Progenitor cell of endocrine pancreas (in vitro differentiated cells): ENCODE results near the gene ST7. TPM values are rescaled to one million over a fixed set of nuclear protein-coding genes. Genes with fewer than 3 reads are reported as not detected.

Experiments
- DNase-seq: peaks from one replicate; pipeline ENCODE4 v3.0.0; 2021; ENCODE audit warnings: low spot score; ENCODE audit not compliant: unreplicated experiment
- H3K27ac Mint-ChIP-seq: 2 replicates; pipeline ENCODE4 v1.8.0; 2021; ENCODE audit warnings: mild to moderate bottlenecking, moderate library complexity, mixed read lengths
- H3K27me3 Mint-ChIP-seq: 2 replicates; pipeline ENCODE4 v1.8.0; 2021; ENCODE audit warnings: mixed read lengths
- H3K36me3 Mint-ChIP-seq: 2 replicates; pipeline ENCODE4 v1.8.0; 2022; ENCODE audit warnings: mixed read lengths; ENCODE audit not compliant: insufficient read depth
- H3K4me1 Mint-ChIP-seq: 2 replicates; pipeline ENCODE4 v1.8.0; 2021; ENCODE audit warnings: low read depth, mixed read lengths
- H3K4me3 Mint-ChIP-seq: 2 replicates; pipeline ENCODE4 v1.8.0; 2021; ENCODE audit warnings: low read depth, mild to moderate bottlenecking, moderate library complexity, mixed read lengths
- H3K9me3 Mint-ChIP-seq: 2 replicates; pipeline ENCODE4 v1.8.0; 2021; ENCODE audit warnings: low read depth, mixed read lengths
- CTCF ChIP-seq: fragments of 200-600 bp; sonication (generic); IDR thresholded peaks from one replicate; pipeline ENCODE4 v1.5.0; 2021; ENCODE audit warnings: antibody characterized with exemption, mild to moderate bottlenecking; ENCODE audit not compliant: unreplicated experiment
- total RNA-seq: library from RNA; stranded (reverse); gene quantifications from 2 replicates; pipeline ENCODE4 v1.2.1, GENCODE V29; 2021

The ST7 gene
- total RNA-seq, 1 donor from 2014 or later: 24.8 TPM

DNA sequence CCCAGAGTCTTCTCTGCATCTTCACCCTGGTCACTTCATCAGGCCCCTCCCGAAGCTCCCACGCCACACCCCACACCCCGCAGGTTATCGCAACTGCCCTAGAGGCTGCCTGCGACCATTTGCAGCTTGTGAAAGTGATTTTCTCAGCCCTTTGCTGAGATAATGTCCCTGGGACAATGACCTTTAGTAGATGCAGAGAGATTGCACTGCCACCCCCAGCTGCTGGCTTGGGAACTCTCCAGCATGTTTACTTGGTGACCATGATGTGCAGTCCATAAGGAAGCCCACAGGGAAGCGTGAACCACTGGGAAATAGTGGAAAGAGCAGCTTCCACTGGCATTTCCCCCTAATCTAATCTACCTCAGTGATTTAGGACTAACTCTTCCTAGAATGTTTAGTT lies 272.2 kb downstream of the ST7 start:
- H3K36me3 Mint-ChIP-seq: peaks cover 21% of the 10 kb centered on the region
- no peak overlapping the region for H3K27ac Mint-ChIP-seq
- no peak for DNase-seq
- H3K4me1 Mint-ChIP-seq: peaks cover 16% of the 10 kb centered on the region
- no peak for TF ChIP-seq CTCF
- H3K4me3 Mint-ChIP-seq: no peak overlapping the region
- H3K27me3 Mint-ChIP-seq: peaks cover 38% of the 10 kb centered on the region
- H3K9me3 Mint-ChIP-seq: no peaks in the 10 kb centered on the region

- no peak overlapping the region for H3K27ac Mint-ChIP-seq
These were observed 273.8 kb downstream of the ST7 start for GRCh38 chr7:117227091-117227490.

DNA sequence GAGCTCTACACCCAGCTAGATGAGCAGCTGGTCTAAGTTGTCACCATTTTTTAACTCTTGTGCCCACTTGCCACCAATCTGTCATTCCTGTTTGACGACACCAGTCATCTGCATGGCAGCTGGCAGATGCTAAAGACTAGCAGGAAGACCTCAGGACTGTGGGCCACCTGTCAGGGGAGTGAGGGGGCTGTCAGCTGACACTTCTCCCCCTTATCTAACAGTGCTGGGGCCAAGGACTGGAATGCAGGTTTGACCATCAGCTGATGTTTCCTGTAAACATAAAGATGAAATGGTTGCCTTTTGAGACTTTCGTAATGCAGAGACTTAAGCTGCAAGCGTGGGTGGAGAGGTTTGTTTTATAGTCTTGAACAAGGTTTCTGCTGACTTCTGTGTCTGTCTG lies 276.0 kb downstream of the ST7 start:
- Mint-ChIP-seq H3K4me3 (no peak overlapping the region), H3K27me3 (peaks cover 25% of the 10 kb centered on the region), H3K27ac (no peak overlapping the region), H3K4me1 (peaks cover 16% of the 10 kb centered on the region), H3K9me3 (peaks cover 6% of the 10 kb centered on the region), H3K36me3 (peaks cover 17% of the 10 kb centered on the region)
- no peak for TF ChIP-seq CTCF
- DNase-seq: no peak

More at GRCh38 chr7:117227091-117227490, 273.8 kb downstream of the ST7 start:
- Mint-ChIP-seq H3K36me3 (peaks cover 25% of the 10 kb centered on the region), H3K9me3 (peaks cover 4% of the 10 kb centered on the region), H3K4me3 (no peak overlapping the region), H3K4me1 (peaks cover 16% of the 10 kb centered on the region), H3K27me3 (peaks cover 38% of the 10 kb centered on the region)
- no peak for DNase-seq
- TF ChIP-seq CTCF: no peak

DNA sequence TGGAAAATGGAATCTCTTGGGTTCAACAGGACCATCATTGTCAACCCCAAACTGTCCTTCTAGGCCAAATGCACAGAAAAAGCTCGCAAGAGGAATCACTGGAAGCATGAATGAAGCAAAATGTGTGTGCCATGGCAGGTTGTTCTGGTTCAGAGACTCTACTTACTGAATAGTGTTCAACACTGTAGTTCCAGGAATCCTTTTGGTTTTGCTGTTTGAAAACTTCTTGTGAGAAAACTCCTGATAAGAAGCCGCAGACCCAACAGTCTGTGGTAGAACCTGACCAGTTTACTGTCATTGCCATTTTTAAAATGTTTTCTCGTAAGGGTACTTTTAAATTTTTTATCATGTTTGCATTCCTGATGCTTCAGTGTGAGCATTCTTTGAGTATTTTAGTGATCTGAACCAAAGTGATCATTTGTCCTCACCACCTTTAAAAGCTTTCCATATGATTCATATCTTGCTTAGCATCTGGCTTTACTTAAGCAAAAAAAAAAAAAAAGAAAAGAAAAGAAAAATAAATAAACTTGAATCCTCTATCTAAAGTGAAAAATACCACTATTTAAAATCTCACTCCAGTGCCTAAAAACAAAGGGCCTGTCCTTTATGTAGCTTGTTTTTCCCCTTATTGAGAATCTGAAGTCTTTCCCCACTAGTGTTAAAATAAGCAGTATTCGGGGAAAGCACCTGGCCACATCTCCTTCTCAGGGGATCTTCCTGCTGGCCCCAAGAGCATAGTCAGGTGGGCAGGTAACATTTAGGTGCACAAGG lies 277.2 kb downstream of the ST7 start:
- Mint-ChIP-seq H3K4me3 (no peak overlapping the region), H3K27me3 (peaks cover 20% of the 10 kb centered on the region), H3K9me3 (peaks cover 8% of the 10 kb centered on the region), H3K4me1 (peaks cover 12% of the 10 kb centered on the region), H3K27ac (no peak overlapping the region), H3K36me3 (peaks cover 16% of the 10 kb centered on the region)
- TF ChIP-seq CTCF: no peak
- no peak for DNase-seq

GRCh38 chr7:117231047-117231359 lies 277.7 kb downstream of the ST7 start:
- H3K27ac Mint-ChIP-seq: no peak overlapping the region
- DNase-seq: no peak
- peaks cover 13% of the 10 kb centered on the region for H3K9me3 Mint-ChIP-seq
- peaks cover 6% of the 10 kb centered on the region for H3K4me1 Mint-ChIP-seq
- H3K27me3 Mint-ChIP-seq: peaks cover 20% of the 10 kb centered on the region
- peaks cover 16% of the 10 kb centered on the region for H3K36me3 Mint-ChIP-seq
- H3K4me3 Mint-ChIP-seq: no peak overlapping the region
- no peak for TF ChIP-seq CTCF
